ENCODE results near the gene LRRC23.

LRRC23 gene

DNA sequence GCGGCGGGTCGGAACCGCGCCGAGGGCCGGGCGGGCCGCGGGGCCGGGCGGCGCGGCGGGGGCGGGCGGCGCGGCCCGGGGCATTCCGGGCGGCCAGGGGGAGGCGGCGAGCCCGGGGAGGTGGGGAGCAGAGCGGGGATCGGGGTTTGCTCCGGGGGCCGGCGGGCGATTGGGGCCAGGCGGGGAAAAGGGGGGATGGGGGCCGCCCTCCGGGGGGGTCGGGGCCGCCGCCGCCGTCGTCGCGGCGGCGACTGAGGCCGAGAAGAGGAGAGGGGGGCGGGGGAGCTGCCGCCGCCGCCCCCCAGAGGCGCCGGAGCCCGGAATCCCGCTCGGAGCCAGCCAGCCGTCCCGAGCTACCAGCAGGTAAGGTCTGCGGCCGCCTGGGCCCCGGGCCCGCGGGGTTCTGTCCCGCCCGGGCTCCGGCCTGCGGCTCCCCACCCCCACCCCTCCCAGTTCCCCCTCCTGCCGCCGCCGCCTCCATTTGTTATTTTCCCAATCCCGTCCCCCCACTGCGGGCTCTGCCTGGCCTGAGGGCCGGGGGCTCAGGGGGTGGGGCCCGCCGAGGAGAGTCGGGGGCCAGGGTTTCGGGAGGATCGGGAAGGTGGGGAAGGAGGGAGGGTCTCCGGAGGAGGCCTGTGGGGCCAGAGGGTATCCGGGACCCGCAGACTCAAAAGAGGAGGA, 23.5 kb downstream of the LRRC23 start:
- DNase-seq, result no peak

DNA sequence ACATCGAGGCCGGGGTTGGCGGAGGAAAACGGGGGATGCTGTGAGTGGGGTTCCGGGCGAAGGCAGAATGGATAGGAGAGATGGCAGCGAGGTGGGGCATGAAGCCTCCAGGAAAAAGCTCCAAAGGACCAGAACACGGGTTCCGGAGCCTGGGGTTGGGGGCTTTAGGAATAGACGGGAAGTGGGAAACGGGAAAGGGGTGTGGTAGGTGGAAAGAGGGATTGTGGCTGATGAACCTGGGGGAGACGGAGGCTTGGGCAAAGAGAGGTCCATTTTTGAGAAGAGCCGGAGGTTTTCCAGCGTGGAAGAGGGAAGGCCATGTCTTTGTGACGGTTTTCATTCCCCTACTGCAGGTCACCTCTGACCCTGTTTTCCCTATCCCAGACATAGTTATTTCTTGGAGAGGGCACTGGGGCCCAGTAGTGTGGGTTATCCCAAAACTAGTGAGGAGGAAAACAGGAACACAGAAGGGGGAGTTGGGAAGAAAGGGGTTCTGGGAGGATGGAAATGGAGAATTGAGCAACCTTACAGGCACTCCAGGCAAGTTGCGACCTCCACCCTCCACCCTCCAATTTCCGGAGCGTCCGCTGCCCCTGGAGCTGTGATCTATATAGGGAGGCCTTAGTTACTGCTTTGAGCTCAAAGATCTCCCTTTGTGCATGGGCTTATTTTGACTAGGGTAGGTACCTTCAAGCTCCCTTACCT, 24.2 kb downstream of the LRRC23 start:
- DNase-seq, result peak in 1 of 2 experiments; percentile 6

DNA sequence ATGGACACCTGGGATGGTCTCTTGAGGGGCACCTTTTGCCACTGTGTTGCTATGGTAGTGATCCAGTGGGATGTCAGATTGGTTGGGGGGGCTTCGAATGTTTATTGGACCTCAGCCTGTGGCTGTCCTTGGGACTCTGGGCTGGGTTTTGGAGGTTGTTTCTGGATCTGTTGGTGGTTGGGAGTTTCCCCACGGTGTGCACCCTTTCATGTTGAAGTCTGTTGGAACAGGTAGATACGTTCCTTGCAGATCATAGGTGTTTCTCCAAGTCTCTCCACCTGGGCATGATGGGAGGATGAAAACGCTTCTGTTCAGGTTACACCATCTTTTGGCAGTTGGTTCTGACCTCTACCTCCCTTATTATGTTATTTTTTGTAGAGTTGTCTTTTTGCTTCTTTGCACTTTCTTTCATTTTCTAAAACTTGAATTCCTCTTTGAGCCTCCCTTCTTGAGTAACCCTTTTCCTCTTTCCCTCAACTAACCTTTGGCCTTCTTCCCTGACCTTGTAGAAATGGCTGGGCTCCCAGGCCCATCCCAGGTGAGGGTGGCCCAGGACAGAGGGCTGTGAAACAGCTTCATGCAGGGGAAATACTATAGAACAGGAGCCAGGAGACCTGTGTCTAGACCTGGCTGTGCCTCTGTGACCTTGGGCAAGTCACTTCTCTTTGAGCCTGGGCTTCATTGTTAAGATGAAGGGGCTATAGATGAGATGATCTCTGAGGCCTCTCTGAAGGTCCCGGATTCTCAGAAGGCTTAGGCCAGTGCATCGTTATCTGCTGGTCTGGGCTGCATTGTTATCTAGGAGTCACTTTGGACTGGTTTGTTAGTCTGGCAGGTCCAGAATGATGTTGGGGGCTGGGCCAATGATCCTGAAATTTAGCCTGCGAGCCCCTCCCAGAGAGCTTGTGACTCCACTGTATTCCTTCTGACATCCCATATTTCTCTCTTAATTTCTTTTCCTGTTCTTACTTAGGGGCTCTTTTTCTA, 25.1 kb downstream of the LRRC23 start:
- DNase-seq, result no peak

DNA sequence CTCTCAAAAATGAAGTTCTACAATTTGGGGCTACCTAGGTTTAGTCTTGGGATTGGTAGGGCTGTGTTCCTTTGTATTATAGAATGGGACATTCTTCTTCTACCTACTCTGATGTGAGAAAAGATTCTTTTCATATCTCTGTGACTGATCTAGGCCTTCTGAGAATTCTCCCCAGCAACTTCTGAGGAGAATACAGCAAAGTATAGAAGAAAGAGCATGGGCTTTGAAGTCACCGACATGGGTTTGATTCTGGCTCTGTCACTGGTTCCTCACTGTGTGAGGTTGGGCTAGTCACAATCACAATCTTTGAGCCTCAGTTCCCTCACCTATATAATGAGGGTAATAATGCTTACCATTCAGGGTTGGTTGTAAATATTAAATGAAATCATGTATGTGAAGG, 28.1 kb downstream of the LRRC23 start:
- DNase-seq, result no peak

DNA sequence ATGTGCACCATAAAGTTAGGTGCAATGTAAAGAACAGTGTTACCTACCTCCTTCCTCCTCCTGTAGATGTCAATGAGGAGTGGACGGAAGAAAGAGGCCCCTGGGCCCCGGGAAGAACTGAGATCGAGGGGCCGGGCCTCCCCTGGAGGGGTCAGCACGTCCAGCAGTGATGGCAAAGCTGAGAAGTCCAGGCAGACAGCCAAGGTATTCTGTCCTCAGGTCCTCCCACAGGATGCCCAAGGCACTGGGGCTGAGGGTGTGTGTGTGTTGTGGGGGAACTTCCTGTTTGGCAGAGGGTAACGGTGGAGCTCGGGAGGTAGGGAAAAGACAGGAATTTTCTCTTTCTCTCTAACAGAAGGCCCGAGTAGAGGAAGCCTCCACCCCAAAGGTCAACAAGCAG, 29.5 kb downstream of the LRRC23 start:
- no peak for DNase-seq

DNA sequence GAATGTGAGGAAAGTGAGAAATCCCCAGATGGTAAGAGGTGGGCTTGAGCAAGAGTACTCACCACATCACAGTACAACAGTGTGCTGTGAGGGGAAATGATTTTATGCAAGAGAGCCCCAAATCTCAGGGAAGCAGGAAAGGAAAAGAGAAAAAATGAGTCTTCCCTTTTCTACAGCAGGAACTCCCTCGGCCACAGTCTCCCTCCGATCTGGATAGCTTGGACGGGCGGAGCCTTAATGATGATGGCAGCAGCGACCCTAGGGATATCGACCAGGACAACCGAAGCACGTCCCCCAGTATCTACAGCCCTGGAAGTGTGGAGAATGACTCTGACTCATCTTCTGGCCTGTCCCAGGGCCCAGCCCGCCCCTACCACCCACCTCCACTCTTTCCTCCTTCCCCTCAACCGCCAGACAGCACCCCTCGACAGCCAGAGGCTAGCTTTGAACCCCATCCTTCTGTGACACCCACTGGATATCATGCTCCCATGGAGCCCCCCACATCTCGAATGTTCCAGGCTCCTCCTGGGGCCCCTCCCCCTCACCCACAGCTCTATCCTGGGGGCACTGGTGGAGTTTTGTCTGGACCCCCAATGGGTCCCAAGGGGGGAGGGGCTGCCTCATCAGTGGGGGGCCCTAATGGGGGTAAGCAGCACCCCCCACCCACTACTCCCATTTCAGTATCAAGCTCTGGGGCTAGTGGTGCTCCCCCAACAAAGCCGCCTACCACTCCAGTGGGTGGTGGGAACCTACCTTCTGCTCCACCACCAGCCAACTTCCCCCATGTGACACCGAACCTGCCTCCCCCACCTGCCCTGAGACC, 31.0 kb downstream of the LRRC23 start:
- DNase-seq, result no peak

DNA sequence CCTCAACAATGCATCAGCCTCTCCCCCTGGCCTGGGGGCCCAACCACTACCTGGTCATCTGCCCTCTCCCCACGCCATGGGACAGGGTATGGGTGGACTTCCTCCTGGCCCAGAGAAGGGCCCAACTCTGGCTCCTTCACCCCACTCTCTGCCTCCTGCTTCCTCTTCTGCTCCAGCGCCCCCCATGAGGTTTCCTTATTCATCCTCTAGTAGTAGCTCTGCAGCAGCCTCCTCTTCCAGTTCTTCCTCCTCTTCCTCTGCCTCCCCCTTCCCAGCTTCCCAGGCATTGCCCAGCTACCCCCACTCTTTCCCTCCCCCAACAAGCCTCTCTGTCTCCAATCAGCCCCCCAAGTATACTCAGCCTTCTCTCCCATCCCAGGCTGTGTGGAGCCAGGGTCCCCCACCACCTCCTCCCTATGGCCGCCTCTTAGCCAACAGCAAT, 31.6 kb downstream of the LRRC23 start:
- DNase-seq, result no peak

DNA sequence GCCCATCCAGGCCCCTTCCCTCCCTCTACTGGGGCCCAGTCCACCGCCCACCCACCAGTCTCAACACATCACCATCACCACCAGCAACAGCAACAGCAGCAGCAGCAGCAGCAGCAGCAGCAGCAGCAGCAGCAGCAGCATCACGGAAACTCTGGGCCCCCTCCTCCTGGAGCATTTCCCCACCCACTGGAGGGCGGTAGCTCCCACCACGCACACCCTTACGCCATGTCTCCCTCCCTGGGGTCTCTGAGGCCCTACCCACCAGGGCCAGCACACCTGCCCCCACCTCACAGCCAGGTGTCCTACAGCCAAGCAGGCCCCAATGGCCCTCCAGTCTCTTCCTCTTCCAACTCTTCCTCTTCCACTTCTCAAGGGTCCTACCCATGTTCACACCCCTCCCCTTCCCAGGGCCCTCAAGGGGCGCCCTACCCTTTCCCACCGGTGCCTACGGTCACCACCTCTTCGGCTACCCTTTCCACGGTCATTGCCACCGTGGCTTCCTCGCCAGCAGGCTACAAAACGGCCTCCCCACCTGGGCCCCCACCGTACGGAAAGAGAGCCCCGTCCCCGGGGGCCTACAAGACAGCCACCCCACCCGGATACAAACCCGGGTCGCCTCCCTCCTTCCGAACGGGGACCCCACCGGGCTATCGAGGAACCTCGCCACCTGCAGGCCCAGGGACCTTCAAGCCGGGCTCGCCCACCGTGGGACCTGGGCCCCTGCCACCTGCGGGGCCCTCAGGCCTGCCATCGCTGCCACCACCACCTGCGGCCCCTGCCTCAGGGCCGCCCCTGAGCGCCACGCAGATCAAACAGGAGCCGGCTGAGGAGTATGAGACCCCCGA, 32.2 kb downstream of the LRRC23 start:
- peak; percentile 10 to 54 for DNase-seq

DNA sequence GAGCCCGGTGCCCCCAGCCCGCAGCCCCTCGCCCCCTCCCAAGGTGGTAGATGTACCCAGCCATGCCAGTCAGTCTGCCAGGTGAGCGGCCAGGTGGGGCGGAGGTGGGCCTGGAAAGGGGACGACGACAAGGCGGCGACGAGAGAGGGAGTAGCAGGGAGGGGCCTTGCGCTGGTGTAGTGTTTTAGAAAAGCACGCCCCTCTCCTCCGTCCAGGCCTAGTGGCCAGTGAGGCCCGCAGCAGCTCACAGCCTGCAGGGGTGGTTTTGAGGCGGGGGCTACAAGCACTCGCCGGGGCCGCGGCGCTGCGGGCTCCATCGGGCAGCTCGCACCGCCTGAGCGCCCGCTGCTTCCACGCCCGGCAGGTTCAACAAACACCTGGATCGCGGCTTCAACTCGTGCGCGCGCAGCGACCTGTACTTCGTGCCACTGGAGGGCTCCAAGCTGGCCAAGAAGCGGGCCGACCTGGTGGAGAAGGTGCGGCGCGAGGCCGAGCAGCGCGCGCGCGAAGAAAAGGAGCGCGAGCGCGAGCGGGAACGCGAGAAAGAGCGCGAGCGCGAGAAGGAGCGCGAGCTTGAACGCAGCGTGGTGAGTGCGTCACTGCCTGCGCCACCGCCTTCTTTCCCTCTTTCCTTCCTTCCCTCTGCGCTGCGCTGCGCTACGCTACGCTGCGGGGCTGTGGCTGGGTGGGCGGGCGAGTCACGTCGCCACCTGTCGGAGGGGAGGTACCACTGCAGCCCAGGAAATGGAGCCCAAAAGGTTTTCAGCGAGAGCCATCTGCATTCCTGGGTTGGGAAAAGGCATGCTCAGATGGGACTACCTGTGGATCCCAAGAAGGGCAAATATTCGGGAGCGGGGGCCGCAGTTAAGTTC, 33.1 kb downstream of the LRRC23 start:
- DNase-seq, result peak; percentile 95 to 97

DNA sequence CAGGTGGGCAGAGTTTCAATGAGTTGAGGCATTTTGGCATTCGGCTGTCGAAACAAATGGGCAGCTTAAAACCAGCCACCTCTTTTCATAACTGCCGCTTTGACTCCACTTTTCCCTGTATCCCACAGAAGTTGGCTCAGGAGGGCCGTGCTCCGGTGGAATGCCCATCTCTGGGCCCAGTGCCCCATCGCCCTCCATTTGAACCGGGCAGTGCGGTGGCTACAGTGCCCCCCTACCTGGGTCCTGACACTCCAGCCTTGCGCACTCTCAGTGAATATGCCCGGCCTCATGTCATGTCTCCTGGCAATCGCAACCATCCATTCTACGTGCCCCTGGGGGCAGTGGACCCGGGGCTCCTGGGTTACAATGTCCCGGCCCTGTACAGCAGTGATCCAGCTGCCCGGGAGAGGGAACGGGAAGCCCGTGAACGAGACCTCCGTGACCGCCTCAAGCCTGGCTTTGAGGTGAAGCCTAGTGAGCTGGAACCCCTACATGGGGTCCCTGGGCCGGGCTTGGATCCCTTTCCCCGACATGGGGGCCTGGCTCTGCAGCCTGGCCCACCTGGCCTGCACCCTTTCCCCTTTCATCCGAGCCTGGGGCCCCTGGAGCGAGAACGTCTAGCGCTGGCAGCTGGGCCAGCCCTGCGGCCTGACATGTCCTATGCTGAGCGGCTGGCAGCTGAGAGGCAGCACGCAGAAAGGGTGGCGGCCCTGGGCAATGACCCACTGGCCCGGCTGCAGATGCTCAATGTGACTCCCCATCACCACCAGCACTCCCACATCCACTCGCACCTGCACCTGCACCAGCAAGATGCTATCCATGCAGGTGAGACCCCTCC, 34.0 kb downstream of the LRRC23 start:
- DNase-seq, result no peak

DNA sequence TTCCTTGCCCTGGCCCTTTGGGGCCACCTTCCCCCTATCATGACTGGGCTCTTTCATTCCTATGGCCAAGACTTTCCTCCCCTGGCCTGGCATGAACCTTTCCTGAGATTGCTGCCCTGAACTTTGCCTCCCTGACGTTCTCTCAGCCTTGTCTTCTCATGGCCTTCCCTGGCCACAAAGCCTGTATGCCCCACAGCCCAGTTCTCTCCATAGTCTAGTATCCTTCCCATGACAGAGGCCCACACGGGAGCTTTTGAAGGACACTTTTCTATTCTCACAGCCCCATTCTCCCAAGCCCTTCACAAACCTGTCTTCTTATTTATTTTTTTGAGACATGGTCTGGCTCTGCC, 34.5 kb downstream of the LRRC23 start:
- DNase-seq, result no peak

DNA sequence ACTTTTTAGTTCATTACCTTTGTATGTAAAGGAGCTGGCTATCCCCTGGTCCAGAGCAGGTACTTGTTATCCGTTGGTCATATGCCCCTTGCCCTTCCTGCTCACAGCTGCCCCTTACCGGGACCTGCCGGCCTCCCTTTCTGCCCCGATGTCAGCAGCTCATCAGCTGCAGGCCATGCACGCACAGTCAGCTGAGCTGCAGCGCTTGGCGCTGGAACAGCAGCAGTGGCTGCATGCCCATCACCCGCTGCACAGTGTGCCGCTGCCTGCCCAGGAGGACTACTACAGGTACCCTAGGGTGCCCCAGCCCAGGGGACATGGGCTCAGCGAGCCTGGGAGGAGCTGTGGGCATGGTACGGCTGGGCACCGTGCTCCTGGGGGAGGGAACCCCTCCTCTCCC, 36.6 kb downstream of the LRRC23 start:
- no peak for DNase-seq

DNA sequence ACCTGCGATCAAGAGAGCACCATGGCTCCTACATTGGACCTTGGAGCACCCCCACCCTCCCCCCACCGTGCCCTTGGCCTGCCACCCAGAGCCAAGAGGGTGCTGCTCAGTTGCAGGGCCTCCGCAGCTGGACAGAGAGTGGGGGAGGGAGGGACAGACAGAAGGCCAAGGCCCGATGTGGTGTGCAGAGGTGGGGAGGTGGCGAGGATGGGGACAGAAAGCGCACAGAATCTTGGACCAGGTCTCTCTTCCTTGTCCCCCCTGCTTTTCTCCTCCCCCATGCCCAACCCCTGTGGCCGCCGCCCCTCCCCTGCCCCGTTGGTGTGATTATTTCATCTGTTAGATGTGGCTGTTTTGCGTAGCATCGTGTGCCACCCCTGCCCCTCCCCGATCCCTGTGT, 37.2 kb downstream of the LRRC23 start:
- DNase-seq, result no peak

DNA sequence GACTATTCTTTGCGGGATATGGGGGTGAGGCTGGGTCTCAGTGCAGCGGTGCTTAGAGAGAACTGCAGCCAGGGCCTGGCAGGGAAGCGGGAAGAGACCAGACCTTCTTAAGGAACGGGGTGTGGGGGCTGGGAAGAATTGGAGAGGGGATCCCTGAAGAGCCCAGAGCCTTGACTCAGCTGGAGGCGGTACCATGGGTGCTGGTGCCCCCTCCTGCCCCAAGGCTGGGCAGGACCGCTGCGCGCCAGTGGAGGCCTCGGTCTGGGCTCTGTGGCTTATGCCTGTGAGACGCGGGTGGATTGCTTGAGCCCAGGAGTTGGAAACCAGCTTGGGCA, 37.7 kb downstream of the LRRC23 start:
- DNase-seq, result no peak

DNA sequence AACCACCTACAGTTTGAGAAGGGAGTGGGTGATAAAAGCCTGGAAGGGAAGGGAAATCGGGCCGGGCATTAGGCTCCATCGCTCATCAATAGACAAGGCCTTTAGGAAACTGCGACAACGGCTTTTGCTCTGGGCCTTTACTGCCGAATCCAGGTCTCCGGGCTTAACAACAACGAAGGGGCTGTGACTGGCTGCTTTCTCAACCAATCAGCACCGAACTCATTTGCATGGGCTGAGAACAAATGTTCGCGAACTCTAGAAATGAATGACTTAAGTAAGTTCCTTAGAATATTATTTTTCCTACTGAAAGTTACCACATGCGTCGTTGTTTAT, 38.7 kb downstream of the LRRC23 start:
- DNase-seq, result peak; percentile 80 to 91

DNA sequence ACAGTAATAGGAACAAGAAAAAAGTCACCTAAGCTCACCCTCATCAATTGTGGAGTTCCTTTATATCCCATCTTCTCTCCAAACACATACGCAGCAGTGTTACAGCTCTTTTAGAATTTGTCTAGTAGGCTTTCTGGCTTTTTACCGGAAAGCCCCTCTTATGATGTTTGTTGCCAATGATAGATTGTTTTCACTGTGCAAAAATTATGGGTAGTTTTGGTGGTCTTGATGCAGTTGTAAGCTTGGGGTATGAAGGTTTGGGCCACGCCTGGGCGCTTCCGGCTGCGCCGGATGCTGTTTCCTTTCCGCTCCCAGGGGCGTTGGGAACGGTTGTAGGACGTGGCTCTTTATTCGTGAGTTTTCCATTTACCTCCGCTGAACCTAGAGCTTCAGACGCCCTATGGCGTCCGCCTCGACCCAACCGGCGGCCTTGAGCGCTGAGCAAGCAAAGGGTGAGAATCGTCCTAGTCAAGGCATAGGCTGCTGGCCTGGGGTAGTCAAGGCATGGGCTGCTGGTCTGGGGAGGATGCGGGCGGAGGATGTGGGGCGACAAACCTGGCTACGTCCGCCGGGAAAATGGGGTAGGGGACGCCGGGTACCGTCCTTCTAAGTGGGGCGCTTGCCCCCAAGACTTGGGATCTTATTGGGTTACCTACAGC, 39.2 kb downstream of the LRRC23 start, which contains the start of the genes C12orf57 and RNU7-1:
C12orf57 (plus strand) TSS at position 301 of the 659 bp plus-strand sequence; CDS start at position 401, 100 bp downstream.
RNU7-1 (plus strand) TSS at position 95 of the 659 bp plus-strand sequence.
- DNase-seq, result peak; percentile 92 to 97

DNA sequence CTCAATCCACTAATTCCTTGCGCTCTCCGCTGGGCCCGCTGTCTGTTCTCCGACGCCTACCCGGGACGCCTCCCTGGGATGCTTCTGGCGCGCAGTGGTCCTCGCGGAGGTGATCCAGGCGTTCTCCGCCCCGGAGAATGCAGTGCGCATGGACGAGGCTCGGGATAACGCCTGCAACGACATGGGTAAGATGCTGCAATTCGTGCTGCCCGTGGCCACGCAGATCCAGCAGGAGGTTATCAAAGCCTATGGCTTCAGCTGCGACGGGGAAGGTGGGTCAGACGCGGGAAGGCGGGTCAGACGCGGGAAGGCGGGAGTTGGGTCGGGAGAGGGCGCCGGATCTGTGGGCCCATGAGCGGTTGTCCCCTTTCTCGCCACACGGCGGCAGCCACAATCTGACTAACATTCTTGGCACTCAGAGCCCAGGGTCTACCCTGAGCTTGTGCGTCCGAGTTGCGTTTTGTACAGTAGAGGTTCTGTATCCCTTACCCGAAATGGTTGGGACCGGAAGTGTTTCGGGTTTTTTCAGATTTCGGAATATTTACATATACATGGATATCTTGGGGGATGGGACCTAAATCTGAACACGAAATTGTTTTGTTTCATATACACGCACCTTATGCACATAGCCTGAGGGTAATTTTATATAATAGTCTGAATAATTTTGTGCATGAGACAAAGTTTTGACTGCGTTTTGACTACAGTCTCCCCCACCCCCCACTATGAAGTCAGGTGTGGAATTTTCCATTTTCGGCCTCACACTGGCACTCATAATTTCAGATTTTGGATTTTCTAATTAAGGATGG, 40.0 kb downstream of the LRRC23 start:
- peak; percentile 92 to 95 for DNase-seq

DNA sequence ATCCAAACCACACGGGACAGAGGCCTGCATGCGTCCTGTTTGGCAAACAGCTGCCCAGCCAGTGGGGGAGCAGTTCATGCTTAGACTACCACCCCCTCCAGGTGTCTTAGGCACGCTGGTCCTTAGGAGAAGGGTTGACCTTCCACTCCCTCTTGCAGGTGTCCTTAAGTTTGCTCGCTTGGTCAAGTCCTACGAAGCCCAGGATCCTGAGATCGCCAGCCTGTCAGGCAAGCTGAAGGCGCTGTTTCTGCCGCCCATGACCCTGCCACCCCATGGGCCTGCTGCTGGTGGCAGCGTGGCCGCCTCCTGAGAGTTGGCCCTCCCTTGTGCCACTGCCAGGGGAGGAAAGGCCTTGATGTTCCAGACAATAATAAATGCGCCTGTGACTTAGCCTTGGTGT, 41.0 kb downstream of the LRRC23 start:
- no peak for DNase-seq
